OCI-M2 (cell line): ENCODE measurements around the gene CHRDL1.

ENCODE experiments used
- DNase-seq: peaks from one replicate; lab custom pipeline; 2025; ENCODE audit not compliant: unreplicated experiment; lab: John Stamatoyannopoulos, UW

Gene CHRDL1

GRCh38 chrX:110745288-110745687, 50.3 kb downstream of the CHRDL1 start:
- no peak for DNase-seq

GRCh38 chrX:110743679-110744340, 51.8 kb downstream of the CHRDL1 start:
- DNase-seq: no peak

GRCh38 chrX:110741213-110741796, 54.3 kb downstream of the CHRDL1 start:
- no peak for DNase-seq

- no peak for DNase-seq
These were observed 60.6 kb downstream of the CHRDL1 start for GRCh38 chrX:110734894-110735541.

- no peak for DNase-seq
These were observed 61.3 kb downstream of the CHRDL1 start for GRCh38 chrX:110734271-110734670.

GRCh38 chrX:110733166-110733565, 62.5 kb downstream of the CHRDL1 start:
- no peak for DNase-seq

GRCh38 chrX:110732266-110732665, 63.4 kb downstream of the CHRDL1 start:
- DNase-seq: no peak

- no peak for DNase-seq
These were observed 71.8 kb downstream of the CHRDL1 start for GRCh38 chrX:110723844-110724243.

- no peak for DNase-seq
These were observed 73.5 kb downstream of the CHRDL1 start for GRCh38 chrX:110722135-110722534.

GRCh38 chrX:110713666-110714065, 82.0 kb downstream of the CHRDL1 start:
- no peak for DNase-seq

GRCh38 chrX:110706446-110706845, 89.2 kb downstream of the CHRDL1 start:
- no peak for DNase-seq

- no peak for DNase-seq
These were observed 92.0 kb downstream of the CHRDL1 start for GRCh38 chrX:110703641-110704040.

- DNase-seq: no peak
These were observed 96.5 kb downstream of the CHRDL1 start for GRCh38 chrX:110699109-110699508.

GRCh38 chrX:110698696-110699095, 96.9 kb downstream of the CHRDL1 start:
- DNase-seq: no peak

- DNase-seq: no peak
These were observed 102.8 kb downstream of the CHRDL1 start for GRCh38 chrX:110692866-110693265.

- DNase-seq: no peak
These were observed 104.2 kb downstream of the CHRDL1 start for GRCh38 chrX:110691446-110691845.

GRCh38 chrX:110684653-110685052, 111.0 kb downstream of the CHRDL1 start:
- no peak for DNase-seq

GRCh38 chrX:110683925-110684324, 111.7 kb downstream of the CHRDL1 start:
- DNase-seq: no peak

- DNase-seq: no peak
These were observed 117.0 kb downstream of the CHRDL1 start for GRCh38 chrX:110678591-110678990.

GRCh38 chrX:110675886-110676285, 119.7 kb downstream of the CHRDL1 start:
- no peak for DNase-seq

- no peak for DNase-seq
These were observed 124.4 kb downstream of the CHRDL1 start for GRCh38 chrX:110671068-110671803.

GRCh38 chrX:110669572-110669971, 126.0 kb downstream of the CHRDL1 start:
- no peak for DNase-seq
